ENCODE results near the gene SDHB.

SDHB gene

GRCh38 chr1:16981269-16981849, 72.5 kb downstream of the SDHB start:
- DNase-seq = no peak

DNA sequence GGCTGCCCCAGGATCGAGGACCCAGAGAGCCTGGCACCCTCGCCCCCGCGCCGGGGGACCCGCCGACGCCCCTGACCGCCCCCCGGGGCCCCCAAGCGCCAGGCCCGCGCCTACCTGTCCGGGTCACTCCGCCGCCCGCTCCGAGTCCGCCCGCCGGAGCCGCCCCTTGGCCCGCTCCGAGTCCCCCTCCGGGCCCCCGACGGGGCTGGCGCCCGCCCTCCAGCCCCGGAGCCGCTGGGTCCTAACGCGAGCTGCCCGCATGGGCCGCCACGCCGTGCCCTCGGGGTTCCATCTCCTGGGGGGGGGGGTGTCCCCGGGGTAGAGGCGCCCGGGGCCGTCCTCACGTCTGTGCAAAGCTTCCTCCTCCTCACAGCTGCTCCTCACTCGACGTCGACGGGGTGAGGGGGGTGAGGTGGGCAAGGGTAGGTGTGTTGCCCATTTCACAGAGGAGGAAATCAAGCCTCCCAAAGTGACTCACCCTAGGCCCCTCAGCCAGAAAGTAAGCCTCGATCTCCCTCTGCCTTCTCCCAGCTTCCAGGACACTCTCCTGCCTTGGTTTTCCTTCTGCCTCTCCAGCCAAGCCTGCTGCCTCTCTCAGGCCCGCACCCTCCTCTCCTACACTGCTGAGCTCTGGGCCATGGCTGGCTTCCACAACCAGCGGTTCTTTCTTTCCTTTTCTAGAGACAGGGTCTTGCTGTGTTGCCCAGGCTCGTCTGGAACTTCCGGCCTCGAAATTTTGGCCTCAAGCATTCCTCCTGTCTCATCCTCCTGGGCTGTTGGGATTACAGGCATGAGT, 73.2 kb downstream of the SDHB start, which contains the start of gene MFAP2:
TSS of gene MFAP2 (minus strand) at position 148 of the 796 bp plus-strand sequence. CDS start 2,347 bp downstream, outside the sequence.
- DNase-seq = peak; percentile 51

GRCh38 chr1:16979475-16980327, 74.1 kb downstream of the SDHB start:
- peak; percentile 23 for DNase-seq

GRCh38 chr1:16978567-16979474, 75.0 kb downstream of the SDHB start:
- DNase-seq = peak; percentile 37

DNA sequence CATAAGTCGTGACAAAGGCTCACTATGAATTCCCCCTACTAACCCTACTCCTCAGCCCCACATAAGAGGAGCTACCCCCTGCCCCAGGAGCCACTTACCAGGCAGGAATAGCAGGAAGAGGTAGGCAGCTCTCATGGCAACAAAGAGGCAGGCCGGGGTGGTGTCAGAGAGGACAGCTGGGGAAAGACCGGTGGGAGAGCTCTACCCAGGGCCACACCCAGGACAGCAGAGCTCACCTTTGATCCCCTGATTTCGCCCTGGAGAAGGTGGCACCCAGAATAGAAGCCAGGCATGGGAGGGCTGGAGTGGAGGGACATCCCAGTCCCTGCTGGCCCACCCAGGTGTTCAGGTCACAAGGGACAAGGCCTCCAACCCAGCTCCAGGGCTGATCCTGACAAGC, 75.7 kb downstream of the SDHB start:
- no peak for DNase-seq

DNA sequence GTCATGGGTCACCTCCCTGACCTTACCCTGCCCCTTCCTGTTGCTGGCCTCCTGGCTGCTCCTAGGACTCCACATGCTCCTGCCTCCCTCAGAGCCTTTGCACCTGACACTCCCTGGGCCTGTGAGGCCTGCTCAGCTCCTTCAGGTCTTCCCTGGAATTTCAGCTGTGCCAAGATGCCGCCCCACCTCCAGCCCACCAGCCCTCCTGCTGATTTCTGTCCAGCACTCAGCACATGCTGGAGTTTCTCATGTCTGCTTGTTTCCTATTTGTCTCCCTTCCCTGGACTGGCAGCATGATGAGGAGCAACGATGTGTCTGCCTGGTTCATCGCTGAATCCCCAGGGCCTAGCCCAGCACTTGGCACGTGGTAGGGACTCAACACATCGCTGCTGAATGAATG, 76.5 kb downstream of the SDHB start:
- no peak for DNase-seq

DNA sequence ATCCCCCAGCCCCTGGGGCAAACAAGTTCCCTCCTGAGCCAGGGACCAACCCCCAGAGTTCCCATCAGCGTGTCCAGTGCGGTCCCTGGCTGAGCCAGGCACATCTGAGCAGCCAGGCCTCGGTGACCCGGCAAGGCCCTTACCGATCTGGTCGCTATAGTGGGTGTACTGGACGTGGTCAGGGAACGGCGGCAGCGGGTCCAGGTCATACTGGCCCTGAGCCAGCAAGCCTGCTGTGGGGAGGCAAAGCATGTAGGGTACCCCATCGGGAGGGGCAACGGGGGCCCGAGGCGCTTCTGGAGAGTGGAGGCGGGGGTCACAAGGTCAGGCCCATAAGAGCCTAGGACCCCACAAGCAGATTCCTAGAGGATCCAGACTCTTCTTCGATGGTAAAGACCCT, 76.9 kb downstream of the SDHB start:
- no peak for DNase-seq

- no peak for DNase-seq
Observed at GRCh38 chr1:16975838-16976237, 78.0 kb downstream of the SDHB start.

DNA sequence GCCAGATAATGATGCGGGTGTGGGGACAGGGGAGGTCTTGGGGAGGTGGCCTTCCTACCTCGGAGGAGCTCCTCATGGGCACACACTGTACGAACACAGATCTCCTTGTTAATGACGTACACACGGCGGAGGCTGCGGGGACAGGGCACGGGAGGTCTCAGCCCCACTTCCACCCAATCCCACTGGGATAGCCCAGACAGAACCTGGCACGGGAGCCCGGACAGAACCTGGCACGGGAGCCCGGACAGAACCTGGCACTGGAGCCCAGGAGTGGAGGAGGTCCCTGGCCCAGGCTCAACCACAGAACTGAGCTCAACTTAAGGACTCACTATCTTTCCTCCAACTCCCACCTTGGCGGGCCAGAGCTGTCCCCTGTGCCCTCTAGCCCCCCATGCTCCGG, 78.6 kb downstream of the SDHB start:
- DNase-seq = no peak

DNA sequence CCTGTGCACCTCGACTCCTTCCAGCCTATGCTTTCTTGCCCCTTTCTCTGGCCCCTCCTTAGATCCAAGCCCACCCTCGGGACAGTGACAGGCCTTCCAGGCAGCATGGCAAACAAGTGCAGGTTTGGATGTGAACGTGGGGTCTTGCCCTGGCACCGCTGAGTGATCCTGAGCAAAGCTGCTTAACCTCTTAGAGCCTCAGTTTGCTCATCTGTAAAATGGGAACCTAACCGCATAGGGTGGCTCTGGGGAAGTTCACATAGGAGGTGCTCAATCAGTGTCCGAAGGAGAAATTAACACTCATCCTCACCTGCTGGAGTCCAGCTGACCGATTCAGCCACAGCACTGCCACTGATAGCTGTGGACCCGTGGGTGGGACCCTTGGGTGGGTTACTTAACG, 80.6 kb downstream of the SDHB start:
- no peak for DNase-seq

DNA sequence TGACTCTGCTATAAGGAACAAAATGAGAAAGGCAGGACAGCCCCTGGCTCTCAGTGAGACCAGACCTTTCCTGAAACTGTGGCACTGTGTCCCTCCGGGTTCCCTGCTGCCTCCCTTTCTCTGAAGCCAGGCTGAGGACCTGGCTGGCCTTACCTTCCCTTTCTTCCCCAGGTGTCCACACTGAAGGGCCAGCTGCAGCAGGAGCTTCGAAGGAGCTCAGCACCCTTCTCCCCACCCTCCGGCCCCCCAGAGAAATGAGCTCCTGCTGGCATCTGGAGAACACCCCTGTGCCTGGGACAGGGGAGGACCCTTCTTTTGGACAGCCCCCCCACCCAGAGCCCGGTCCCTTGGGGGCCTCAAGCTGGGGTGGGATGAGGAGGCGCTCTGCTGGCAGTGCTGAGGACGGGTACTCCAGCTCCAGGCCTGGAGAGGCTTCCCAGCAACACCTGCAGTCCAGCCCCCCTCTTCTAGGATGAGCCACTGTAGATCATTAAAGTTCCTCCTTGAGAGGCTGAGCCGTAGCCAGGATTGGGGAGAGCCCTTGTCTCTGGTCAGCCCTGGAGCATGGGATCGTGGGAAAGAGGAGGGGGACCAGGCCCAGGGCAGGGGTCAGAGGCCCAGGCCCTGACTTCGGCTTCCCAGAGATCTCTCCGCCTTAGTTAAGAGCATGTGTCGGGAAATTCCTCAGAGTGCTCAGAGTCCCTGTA, 81.5 kb downstream of the SDHB start:
- DNase-seq = no peak

DNA sequence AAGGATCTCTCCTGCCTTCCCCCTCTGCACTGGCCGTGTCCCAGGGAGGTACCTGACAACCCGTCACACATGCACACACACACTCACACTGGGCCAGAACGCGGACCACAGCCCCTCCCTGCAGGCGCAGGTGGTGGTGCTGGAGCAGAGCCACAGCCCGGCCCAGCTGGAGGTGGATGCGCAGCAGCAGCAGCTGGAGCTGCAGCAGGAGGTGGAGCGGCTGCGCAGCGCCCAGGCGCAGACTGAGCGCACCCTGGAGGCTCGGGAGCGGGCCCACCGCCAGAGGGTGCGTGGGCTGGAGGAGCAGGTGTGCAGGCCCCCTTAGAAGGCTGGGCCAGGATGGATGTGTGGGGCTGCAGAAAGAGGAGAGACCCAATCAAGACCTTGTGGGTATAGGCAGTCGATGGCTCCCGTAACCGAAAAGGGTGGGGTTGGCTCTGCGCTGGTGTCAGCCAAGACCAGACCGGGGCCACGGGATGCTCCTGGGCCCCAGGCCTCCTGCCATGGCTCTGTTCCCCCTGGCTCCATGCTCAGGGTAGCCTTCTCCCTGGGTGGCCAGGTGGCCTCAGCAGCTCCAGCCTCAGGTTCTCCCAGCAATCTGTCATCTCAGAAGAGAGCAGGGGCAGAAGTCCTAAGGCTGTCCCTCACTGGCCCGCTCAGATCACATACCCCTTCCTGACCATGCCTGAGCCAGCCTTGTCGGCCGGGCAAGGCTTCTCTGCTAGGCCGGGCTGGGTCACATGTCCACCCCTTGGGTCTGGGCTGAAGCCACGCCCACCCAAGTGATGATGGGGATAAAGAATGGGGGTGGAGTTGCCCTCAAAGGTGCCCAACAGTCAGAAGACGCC, 82.3 kb downstream of the SDHB start:
- DNase-seq = peak; percentile 82

DNA sequence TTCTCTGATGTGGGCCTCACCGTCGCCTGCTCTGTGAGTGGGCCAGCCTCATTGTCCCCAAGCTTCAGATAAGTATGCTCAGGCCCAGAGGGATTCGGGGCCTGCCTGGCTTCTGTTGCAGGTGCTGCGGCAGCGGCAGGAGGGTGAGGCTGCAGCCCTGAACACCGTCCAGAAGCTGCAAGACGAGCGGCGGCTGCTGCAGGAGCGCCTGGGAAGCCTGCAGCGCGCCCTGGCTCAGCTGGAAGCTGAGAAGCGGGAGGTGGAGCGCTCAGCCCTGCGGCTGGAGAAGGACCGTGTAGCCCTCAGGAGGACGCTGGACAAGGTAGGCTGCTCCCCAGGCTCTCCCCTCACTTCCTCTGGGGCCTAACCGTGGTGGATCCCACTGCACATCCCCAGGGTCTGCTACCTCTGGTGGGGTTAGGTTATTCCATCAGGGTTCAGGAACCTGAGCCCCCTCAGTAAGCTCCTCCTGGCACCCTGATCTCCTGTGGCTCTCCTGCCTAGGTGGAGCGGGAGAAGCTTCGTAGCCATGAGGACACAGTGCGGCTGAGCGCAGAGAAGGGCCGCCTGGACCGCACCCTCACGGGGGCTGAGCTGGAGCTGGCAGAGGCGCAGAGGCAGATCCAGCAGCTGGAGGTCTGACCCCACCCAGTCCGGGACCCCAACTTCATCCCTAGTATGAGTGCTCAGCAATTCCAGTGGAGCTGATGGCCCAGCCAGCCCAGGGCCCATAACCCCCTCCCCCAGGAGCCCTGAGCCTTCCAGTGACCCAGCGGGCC, 83.5 kb downstream of the SDHB start:
- DNase-seq = no peak

- DNase-seq = no peak
Observed at GRCh38 chr1:16969651-16970050, 84.2 kb downstream of the SDHB start.

DNA sequence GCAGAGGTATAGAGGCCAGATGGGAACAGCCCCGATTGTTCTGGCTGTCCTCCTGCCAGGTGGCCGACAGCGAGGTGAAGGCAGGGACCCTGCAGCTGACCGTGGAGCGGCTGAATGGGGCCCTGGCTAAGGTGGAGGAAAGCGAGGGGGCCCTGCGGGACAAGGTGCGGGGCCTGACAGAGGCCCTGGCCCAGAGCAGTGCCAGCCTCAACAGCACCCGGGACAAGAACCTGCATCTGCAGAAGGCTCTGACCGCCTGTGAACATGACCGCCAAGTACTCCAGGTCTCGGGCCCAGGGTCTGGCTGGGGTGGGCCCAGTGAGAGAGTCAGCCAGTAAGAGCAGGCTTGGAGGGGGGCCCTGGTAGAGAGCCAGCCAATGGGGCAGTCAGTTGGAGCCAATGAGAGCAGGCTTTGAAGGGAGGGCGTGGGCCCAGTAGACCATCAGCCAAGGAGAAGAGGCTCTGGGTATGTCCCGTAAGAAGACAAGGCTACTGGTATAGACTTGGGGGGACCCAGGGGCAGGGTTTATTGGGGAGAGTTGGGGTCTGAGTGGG, 84.7 kb downstream of the SDHB start:
- no peak for DNase-seq

Data from NCI-H69 (cell line).